HUES48 (cell line): ENCODE data around the gene ACSL1.

Experiments
- H3K27ac ChIP-seq: one replicate; pipeline ENCODE4 v1.7.0; 2013; ENCODE audit warnings: low read depth, low read length, inconsistent platforms
- H3K27me3 ChIP-seq: 2 replicates; pipeline ENCODE4 v1.6.1; 2013; ENCODE audit warnings: mild to moderate bottlenecking, low read length; ENCODE audit not compliant: control insufficient read depth, insufficient read depth
- H3K36me3 ChIP-seq: 2 replicates; pipeline ENCODE4 v1.6.1; 2013; ENCODE audit warnings: low read length; ENCODE audit not compliant: control insufficient read depth, insufficient read depth
- H3K4me1 ChIP-seq: 2 replicates; pipeline ENCODE4 v1.6.1; 2013; ENCODE audit warnings: mild to moderate bottlenecking, low read length; ENCODE audit not compliant: control insufficient read depth, insufficient read depth
- H3K4me3 ChIP-seq: 2 replicates; pipeline ENCODE4 v1.5.1; 2013; ENCODE audit warnings: mild to moderate bottlenecking, low read depth, low read length
- H3K9ac ChIP-seq: 2 replicates; pipeline ENCODE4 v1.6.1; 2013; ENCODE audit warnings: mild to moderate bottlenecking, low read depth, low read length, moderate library complexity
- H3K9me3 ChIP-seq: 2 replicates; pipeline ENCODE4 v1.6.1; 2013; ENCODE audit warnings: low read length; ENCODE audit not compliant: control insufficient read depth, insufficient read depth

Gene ACSL1

DNA sequence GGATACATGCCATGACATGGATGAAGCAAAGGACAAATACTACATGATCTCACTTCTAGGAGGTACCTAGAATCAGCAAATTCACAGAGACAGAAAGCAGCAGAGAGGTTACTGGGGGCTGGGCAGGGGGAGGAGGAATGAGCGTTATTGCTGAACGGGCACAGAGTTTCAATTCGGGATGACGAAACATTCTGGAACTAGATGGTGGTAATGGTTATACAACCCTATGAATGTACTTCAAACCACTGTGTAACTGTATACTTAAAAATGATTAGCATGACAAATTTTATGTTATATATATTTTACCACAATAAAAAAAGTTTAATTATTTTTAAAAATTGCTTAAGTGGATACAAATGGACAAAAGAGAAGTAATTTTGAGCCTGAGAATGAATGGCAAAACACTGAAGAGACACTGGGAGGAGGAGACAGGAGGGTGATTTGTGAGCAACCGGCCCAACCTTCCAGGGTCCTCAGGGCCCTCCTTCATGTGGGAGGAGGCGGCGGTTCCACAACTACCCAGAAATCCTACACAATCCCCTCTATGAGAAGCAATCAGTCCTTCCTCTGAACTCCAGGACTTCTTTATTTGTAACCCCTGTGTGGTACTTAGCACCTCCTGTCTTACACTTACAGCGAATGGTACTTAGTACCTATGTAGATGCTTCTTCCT is 14.1 kb downstream of the ACSL1 start:
- Histone ChIP-seq H3K4me1 (peaks cover 19% of the 10 kb centered on the region), H3K4me3 (no peak overlapping the region), H3K9me3 (no peaks in the 10 kb centered on the region), H3K27me3 (no peaks in the 10 kb centered on the region), H3K9ac (no peak overlapping the region), H3K27ac (no peak overlapping the region), H3K36me3 (no peaks in the 10 kb centered on the region)

DNA sequence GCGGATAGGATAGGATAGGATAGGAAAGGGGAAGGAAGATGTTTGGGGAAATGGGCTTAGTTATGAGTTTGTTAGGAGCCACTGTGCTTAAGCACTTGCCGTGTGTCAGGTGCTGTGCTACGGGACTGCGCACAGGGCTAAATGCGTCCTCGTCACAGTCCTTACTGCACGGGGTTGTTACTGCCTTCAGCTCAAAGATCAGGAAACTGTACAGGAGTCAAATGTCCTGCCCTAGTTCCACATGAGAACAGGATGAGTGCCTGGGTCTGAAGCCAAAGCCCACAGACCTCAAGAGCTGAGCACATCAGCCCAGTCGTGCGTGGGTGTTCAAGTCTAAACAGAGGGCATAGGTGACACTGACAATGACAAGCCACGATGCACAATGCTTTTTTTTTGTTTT is 15.0 kb downstream of the ACSL1 start:
- Histone ChIP-seq H3K9me3 (no peaks in the 10 kb centered on the region), H3K4me1 (peaks cover 19% of the 10 kb centered on the region), H3K9ac (no peak overlapping the region), H3K4me3 (no peak overlapping the region), H3K27ac (no peak overlapping the region), H3K27me3 (no peaks in the 10 kb centered on the region), H3K36me3 (no peaks in the 10 kb centered on the region)

DNA sequence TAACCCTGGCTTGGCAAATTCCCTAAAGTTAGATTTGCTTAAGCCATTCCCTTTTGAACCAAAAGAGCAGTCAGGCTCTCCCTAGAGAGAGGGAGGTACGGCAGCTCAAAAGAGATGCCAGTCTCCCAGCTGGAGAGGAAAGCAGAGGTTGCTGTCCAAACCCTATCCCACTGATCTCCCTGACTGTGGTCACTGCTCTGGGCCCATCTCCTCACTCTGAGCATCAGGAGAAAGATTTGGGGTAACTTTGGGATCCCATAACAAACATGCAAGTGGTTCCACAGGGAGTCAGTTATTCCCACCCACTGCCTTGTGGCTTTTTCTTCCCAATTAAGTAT is 17.1 kb downstream of the ACSL1 start:
- H3K4me1 ChIP-seq: peaks cover 13% of the 10 kb centered on the region
- H3K36me3 ChIP-seq: no peaks in the 10 kb centered on the region
- H3K27ac ChIP-seq: peak overlapping the region; percentile 54
- no peaks in the 10 kb centered on the region for H3K27me3 ChIP-seq
- H3K4me3 ChIP-seq: 0 out of 2 replicates have a peak overlapping the region, but pooled peaks have one; percentile 6
- no peak overlapping the region for H3K9ac ChIP-seq
- no peaks in the 10 kb centered on the region for H3K9me3 ChIP-seq

DNA sequence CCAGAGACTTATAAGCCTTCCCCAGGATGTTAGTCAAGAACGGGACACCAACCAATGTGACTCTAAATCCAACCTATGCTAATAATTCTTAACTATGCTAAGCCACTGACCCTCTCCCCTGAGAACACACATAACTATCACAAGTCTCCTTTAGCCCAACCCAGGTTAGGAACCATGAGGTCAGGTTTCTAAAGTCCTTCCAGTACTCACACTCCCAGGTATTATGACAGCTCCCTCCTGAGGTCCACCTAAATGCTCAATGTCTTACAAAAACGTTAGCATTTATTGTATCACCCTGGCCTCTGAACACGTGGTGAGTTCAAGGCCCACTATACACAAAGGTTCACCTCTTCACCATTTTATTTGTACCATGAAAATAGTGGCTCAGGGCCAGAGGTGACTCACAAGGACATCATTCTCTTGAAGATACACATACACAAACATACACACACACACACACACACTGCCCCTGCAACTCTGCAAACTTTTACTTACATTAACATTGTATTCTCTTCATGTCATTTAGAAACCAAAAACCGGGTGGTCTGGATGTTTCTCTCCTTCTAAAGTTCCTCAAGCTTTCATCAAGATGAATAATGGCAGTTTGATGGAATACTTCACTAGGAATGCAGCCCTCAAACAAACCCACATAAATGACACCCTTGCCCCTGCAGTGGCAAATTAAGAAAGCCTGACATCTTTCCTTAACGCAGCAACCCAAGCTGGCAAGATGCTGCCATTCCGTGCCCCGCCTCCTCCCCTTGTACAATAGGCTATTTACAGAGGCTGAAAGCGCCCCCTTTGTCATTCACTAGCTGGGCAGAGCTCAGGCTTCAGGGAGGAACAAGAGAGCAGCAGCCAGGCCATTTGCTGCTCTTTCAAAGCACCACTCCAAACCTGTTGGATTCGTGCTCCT is 17.7 kb downstream of the ACSL1 start:
- no peaks in the 10 kb centered on the region for H3K36me3 ChIP-seq
- no peaks in the 10 kb centered on the region for H3K27me3 ChIP-seq
- H3K4me1 ChIP-seq: peaks cover 13% of the 10 kb centered on the region
- no peak overlapping the region for H3K9ac ChIP-seq
- 0 out of 2 replicates have a peak overlapping the region, but pooled peaks have one; percentile 6 for H3K4me3 ChIP-seq
- H3K27ac ChIP-seq: peak overlapping the region; percentile 54
- H3K9me3 ChIP-seq: no peaks in the 10 kb centered on the region

DNA sequence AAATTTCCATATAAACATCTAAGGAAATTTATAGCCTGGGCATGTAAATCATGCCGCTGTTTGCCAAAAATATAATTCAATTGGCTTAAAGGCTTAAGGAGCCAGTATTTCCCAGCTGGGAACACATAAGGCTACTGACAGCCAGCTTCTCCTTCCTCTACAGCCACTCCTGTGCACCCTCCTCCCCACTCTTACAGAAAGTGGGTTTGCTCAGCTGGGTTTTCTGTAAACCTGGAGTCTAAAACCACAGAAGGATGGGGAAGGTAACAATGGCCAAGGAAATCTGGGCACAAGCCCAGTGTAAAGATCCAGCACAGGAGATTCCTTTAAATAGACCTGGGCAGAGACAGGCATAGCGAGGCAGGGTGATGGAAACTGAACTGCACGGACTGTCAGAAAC is 18.5 kb downstream of the ACSL1 start:
- H3K27me3 ChIP-seq: no peaks in the 10 kb centered on the region
- H3K4me1 ChIP-seq: peaks cover 13% of the 10 kb centered on the region
- H3K4me3 ChIP-seq: no peak overlapping the region
- H3K36me3 ChIP-seq: no peaks in the 10 kb centered on the region
- H3K9me3 ChIP-seq: no peaks in the 10 kb centered on the region
- H3K9ac ChIP-seq: no peak overlapping the region
- H3K27ac ChIP-seq: no peak overlapping the region

DNA sequence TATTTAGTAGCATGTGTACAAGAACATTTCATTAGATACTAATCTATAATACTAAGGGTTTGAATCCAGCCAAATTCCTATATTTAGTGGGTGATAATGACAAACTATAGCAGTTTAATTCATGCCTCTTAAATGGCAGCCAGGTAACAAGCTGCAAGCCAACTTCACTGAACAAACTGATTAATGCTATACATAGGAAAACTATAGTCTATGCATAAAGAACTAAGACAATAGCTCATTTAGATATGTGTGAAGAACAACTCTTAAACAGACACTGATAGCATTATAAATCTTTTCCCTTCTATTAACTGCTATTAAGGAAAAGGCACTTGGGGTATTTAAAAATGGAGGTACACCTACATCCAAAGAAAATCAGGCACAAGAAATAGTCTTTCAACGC is 19.1 kb downstream of the ACSL1 start:
- Histone ChIP-seq H3K9me3 (no peaks in the 10 kb centered on the region), H3K36me3 (no peaks in the 10 kb centered on the region), H3K9ac (no peak overlapping the region), H3K4me3 (no peak overlapping the region), H3K27me3 (no peaks in the 10 kb centered on the region), H3K4me1 (peaks cover 13% of the 10 kb centered on the region), H3K27ac (no peak overlapping the region)

DNA sequence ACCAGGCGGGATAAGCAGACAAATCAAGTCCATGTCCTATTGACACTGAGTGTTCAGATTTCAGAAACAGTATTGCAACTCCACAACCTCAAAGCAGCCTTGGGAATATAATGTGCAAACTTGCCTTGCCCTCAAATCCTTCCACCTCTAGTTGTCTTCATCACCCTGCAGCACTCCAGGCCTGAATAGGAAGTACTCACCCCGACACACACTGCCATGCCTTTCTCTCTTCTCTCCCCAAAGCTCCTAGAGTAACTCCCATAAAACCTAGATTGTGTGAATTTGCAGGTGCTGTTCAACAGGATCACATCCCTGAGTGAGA is 19.6 kb downstream of the ACSL1 start:
- no peaks in the 10 kb centered on the region for H3K9me3 ChIP-seq
- H3K4me3 ChIP-seq: no peak overlapping the region
- no peaks in the 10 kb centered on the region for H3K27me3 ChIP-seq
- H3K27ac ChIP-seq: no peak overlapping the region
- H3K36me3 ChIP-seq: no peaks in the 10 kb centered on the region
- peaks cover 13% of the 10 kb centered on the region for H3K4me1 ChIP-seq
- H3K9ac ChIP-seq: no peak overlapping the region

DNA sequence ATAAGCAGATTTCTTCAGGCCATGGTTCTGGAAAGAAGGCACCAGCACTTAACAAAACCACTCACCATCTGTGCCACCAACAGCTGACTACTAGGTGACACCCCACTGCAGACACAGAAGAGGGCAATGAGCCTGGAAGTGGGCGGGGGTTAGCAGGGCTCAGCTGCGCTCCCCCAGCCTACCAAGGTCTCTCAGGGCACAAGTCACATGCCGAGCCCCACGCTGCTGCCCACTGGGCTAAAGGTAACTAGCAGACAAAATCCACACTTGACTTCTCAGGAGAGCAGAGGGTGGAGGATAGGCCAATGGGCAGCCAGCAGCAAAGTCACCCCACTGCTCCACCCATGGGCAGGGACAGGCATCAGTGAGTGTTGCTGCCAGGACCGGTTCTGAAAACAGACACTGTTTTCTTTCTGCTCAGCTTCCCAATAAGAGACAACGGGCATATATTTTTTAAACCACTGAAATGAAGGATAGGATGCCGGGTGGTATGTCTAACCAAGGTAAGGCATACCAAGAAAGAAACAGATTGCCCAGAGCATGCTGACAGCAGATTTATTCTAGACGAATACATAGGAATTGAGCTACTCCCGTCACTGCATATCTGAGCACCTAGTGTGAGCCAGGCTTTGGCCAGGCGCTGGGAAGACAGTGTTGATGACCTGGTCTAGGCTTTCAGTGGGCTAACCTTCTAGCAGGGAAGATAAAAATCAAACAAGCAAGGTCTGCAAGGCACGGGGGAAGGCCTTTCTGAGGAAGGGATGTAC is 20.1 kb downstream of the ACSL1 start:
- no peak overlapping the region for H3K27ac ChIP-seq
- no peak overlapping the region for H3K9ac ChIP-seq
- no peak overlapping the region for H3K4me3 ChIP-seq

DNA sequence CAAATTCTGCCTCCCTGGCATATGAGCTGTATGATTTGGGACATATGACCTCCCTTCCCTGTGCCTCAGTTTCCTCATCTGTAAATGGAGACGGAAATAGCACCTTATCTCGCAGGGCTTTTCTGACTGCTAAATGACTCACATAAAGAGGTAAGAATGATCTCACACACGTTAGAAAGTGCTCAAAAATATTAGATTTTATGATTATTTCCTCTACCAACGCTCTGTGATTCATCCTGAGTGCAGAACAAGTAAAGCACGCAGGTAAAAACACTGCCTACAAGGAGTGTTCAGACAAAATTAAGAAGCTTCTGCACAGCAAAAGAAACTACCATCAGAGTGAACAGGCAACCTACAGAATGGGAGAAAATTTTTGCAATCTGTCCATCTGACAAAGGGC is 21.1 kb downstream of the ACSL1 start:
- Histone ChIP-seq H3K4me3 (no peak overlapping the region), H3K9ac (no peak overlapping the region), H3K36me3 (no peaks in the 10 kb centered on the region), H3K27me3 (no peaks in the 10 kb centered on the region), H3K9me3 (no peaks in the 10 kb centered on the region), H3K27ac (no peak overlapping the region), H3K4me1 (peaks cover 13% of the 10 kb centered on the region)

More for the DNA sequence above, 20.1 kb downstream of the ACSL1 start:
- H3K9me3 ChIP-seq: no peaks in the 10 kb centered on the region
- peaks cover 13% of the 10 kb centered on the region for H3K4me1 ChIP-seq
- no peaks in the 10 kb centered on the region for H3K27me3 ChIP-seq
- H3K36me3 ChIP-seq: no peaks in the 10 kb centered on the region

DNA sequence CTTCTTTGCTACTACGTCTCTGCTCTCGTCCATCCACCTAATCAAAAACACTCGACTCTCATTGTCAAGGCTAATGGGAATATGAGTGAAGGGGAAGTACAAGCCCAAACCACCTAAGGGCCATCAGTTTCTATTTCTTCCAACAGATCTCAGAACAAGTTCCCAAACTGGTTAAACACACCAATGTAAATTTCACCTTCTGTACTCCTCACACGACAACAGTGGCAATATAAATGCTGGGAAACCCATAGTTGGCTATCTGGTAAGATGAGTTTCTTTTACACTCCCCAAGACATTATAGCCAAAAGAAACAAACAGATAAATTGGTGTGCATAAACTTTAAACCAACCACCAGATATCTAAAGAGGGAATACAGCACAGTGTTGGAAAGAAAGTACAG is 21.9 kb downstream of the ACSL1 start:
- H3K27ac ChIP-seq: no peak overlapping the region
- H3K4me1 ChIP-seq: peaks cover 11% of the 10 kb centered on the region
- H3K9ac ChIP-seq: no peak overlapping the region
- H3K27me3 ChIP-seq: no peaks in the 10 kb centered on the region
- no peak overlapping the region for H3K4me3 ChIP-seq
- H3K9me3 ChIP-seq: no peaks in the 10 kb centered on the region
- H3K36me3 ChIP-seq: no peaks in the 10 kb centered on the region

DNA sequence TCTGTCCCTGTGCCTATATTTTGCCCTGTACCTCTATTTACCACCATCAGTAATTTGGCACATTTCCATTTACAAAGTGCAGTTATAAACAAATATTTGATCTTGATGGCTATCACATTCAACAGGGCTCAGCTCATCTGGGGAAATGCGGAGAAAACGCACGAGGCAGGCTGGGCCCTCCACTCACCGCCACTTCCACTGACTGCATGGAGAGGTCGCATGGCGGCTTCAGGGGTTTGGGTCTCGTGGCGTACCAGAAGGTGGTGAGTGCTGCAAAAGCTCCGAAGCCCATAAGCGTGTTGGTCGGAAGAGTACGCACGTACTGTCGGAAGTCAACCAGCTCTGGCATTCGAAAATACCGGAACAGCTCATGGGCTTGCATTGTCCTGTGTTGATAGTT is 22.6 kb downstream of the ACSL1 start:
- Histone ChIP-seq H3K9me3 (no peaks in the 10 kb centered on the region), H3K4me1 (peaks cover 4% of the 10 kb centered on the region), H3K27ac (no peak overlapping the region), H3K4me3 (no peak overlapping the region), H3K36me3 (no peaks in the 10 kb centered on the region), H3K27me3 (no peaks in the 10 kb centered on the region), H3K9ac (no peak overlapping the region)
